NT2/D1 (cell line): ENCODE data around the gene LMX1B.
"Not testable (repeated sequence)": the region's sequence is repeated elsewhere in the genome, so short reads cannot be mapped to it uniquely, and the experiment has no call there.

Experiments used
- DNase-seq: peaks from one replicate; pipeline ENCODE4 v3.0.0-alpha.2; 2011; ENCODE audit warnings: low read depth, low spot score
- H3K27me3 ChIP-seq: 2 replicates; pipeline ENCODE4 v1.6.0; 2011; ENCODE audit warnings: mild to moderate bottlenecking; ENCODE audit not compliant: insufficient read length, insufficient read depth
- H3K36me3 ChIP-seq: 2 replicates; pipeline ENCODE4 v1.6.1; 2011; ENCODE audit warnings: mild to moderate bottlenecking, low read length, mixed read lengths; ENCODE audit not compliant: insufficient read depth, insufficient read length
- H3K4me1 ChIP-seq: 2 replicates; pipeline ENCODE4 v1.5.1; 2011; ENCODE audit not compliant: insufficient read depth, insufficient read length
- H3K4me3 ChIP-seq: 2 replicates; pipeline ENCODE4 v1.5.1; 2011; ENCODE audit warnings: low read depth; ENCODE audit not compliant: insufficient read length
- H3K9ac ChIP-seq: 2 replicates; pipeline ENCODE4 v1.6.0; 2011; ENCODE audit warnings: low read depth; ENCODE audit not compliant: insufficient read length
- H3K9me3 ChIP-seq: 2 replicates; pipeline ENCODE4 v1.5.1; 2011; ENCODE audit warnings: mild to moderate bottlenecking, low read length; ENCODE audit not compliant: insufficient read depth
- SUZ12 ChIP-seq: IDR thresholded peaks from 2 replicates; pipeline ENCODE4 v1.6.1; 2011; ENCODE audit not compliant: insufficient read length, insufficient read depth; ENCODE audit errors: extremely low read depth
- YY1 ChIP-seq: IDR thresholded peaks from 2 replicates; pipeline ENCODE4 v1.6.1; 2011; ENCODE audit not compliant: insufficient read length, insufficient read depth
- ZNF274 ChIP-seq: IDR thresholded peaks from 2 replicates; pipeline ENCODE4 v1.6.1; 2011; ENCODE audit warnings: mild to moderate bottlenecking, low read depth, low read length

The LMX1B gene

GRCh38 chr9:126647585-126648411 lies 34.1 kb downstream of the LMX1B start:
- Histone ChIP-seq H3K4me1 (peaks cover 23% of the 10 kb centered on the region), H3K9me3 (no peaks in the 10 kb centered on the region), H3K9ac (no peak overlapping the region), H3K27me3 (peaks cover 100% of the 10 kb centered on the region), H3K4me3 (no peak overlapping the region), H3K36me3 (no peaks in the 10 kb centered on the region)
- no peak for DNase-seq
- TF ChIP-seq SUZ12 (no peak), YY1 (no peak), ZNF274 (no peak)

GRCh38 chr9:126649477-126649876 lies 35.7 kb downstream of the LMX1B start:
- Histone ChIP-seq H3K9me3 (no peaks in the 10 kb centered on the region), H3K4me1 (peaks cover 20% of the 10 kb centered on the region), H3K4me3 (no peak overlapping the region), H3K36me3 (no peaks in the 10 kb centered on the region), H3K27me3 (peaks cover 99% of the 10 kb centered on the region), H3K9ac (no peak overlapping the region)
- TF ChIP-seq YY1, result no peak
- no peak for TF ChIP-seq ZNF274
- no peak for TF ChIP-seq SUZ12
- DNase-seq, result no peak

GRCh38 chr9:126650404-126651341 lies 36.9 kb downstream of the LMX1B start:
- DNase-seq, result no peak
- Histone ChIP-seq H3K27me3 (peaks cover 99% of the 10 kb centered on the region), H3K9ac (no peak overlapping the region)

GRCh38 chr9:126652140-126652582 lies 38.4 kb downstream of the LMX1B start:
- Histone ChIP-seq H3K4me1 (peaks cover 20% of the 10 kb centered on the region), H3K27me3 (peaks cover 99% of the 10 kb centered on the region), H3K9me3 (no peaks in the 10 kb centered on the region), H3K9ac (no peak overlapping the region), H3K4me3 (no peak overlapping the region), H3K36me3 (no peaks in the 10 kb centered on the region)
- no peak for DNase-seq
- no peak for TF ChIP-seq ZNF274
- TF ChIP-seq YY1, result no peak
- TF ChIP-seq SUZ12, result no peak

More at GRCh38 chr9:126650404-126651341, 36.9 kb downstream of the LMX1B start:
- Histone ChIP-seq H3K9me3 (no peaks in the 10 kb centered on the region), H3K36me3 (no peaks in the 10 kb centered on the region), H3K4me3 (no peak overlapping the region), H3K4me1 (peaks cover 20% of the 10 kb centered on the region)
- TF ChIP-seq SUZ12 (no peak), YY1 (no peak), ZNF274 (no peak)

GRCh38 chr9:126654124-126654523 lies 40.4 kb downstream of the LMX1B start:
- H3K36me3 ChIP-seq, result no peaks in the 10 kb centered on the region
- H3K4me3 ChIP-seq, result no peak overlapping the region
- H3K9ac ChIP-seq, result no peak overlapping the region
- H3K4me1 ChIP-seq, result peaks cover 22% of the 10 kb centered on the region
- TF ChIP-seq ZNF274, result no peak
- DNase-seq, result no peak
- H3K9me3 ChIP-seq, result no peaks in the 10 kb centered on the region
- H3K27me3 ChIP-seq, result peaks cover 99% of the 10 kb centered on the region

- not testable (repeated sequence) for H3K9ac ChIP-seq, H3K9me3 ChIP-seq, H3K36me3 ChIP-seq, H3K4me3 ChIP-seq, DNase-seq
- peaks cover 99% of the 10 kb centered on the region for H3K27me3 ChIP-seq
- H3K4me1 ChIP-seq, result peaks cover 23% of the 10 kb centered on the region
Measured at GRCh38 chr9:126656214-126656613, 42.5 kb downstream of the LMX1B start.

GRCh38 chr9:126658201-126658825 lies 44.6 kb downstream of the LMX1B start:
- no peaks in the 10 kb centered on the region for H3K9me3 ChIP-seq
- no peaks in the 10 kb centered on the region for H3K36me3 ChIP-seq
- TF ChIP-seq SUZ12 (no peak), ZNF274 (no peak), YY1 (no peak)
- peaks cover 20% of the 10 kb centered on the region for H3K4me1 ChIP-seq
- no peak for DNase-seq
- H3K4me3 ChIP-seq, result no peak overlapping the region
- H3K9ac ChIP-seq, result no peak overlapping the region
- H3K27me3 ChIP-seq, result peaks cover 94% of the 10 kb centered on the region
